Measurements from ENCODE around the gene PPA1. TPM values are rescaled to one million over a fixed set of nuclear protein-coding genes. Genes with fewer than 3 reads are reported as not detected.
"Not testable (repeated sequence)": the region's sequence is repeated elsewhere in the genome, so short reads cannot be mapped to it uniquely, and the experiment has no call there.

Gene PPA1
- total and polyA plus RNA-seq, 3 experiments from 2014 or later, result 122 to 368 (median 358) TPM

- H3K36me3 ChIP-seq (ENCODE audit: insufficient read depth, low read length); H3K4me3 ChIP-seq (ENCODE audit: low read length); H3K27me3 ChIP-seq (ENCODE audit: insufficient read depth, low read length, poor library complexity, severe bottlenecking); H3K4me3 Mint-ChIP-seq; H3K4me1 ChIP-seq (ENCODE audit: insufficient read depth, low read length); H3K27me3 Mint-ChIP-seq; H3K9me3 Mint-ChIP-seq; H3K9me3 ChIP-seq (ENCODE audit: low read length); DNase-seq; H3K27ac ChIP-seq (ENCODE audit: low read depth, low read length): not testable (repeated sequence)
- peaks cover 0 to 14% (median 0%) of the 10 kb centered on the region in 3 donors for H3K36me3 Mint-ChIP-seq
- POLR2A ChIA-PET, result interaction anchor here (0.6 kb wide), 1 partner anchor 1409 kb away, joined by 5 read pairs; no protein-coding TSS in a partner anchor
- H3K27ac Mint-ChIP-seq, result peak overlapping the region in 2 of 8 donors; percentile 52 to 76
- H3K4me1 Mint-ChIP-seq, result peaks cover 13 to 23% (median 22%) of the 10 kb centered on the region in 3 donors
- CTCF ChIA-PET, result interaction anchor here (1.1 to 15.7 kb wide), 7 partner anchors 9 to 146 kb away, joined by 3 to 304 read pairs (median 8); partner anchors contain the start of gene PPA1
Observed at GRCh38 chr10:70222811-70223447, 10.3 kb downstream of the PPA1 start.

- Mint-ChIP-seq H3K9me3 (no peaks in the 10 kb centered on the region), H3K36me3 (peaks cover 0 to 14% (median 0%) of the 10 kb centered on the region in 3 donors), H3K27me3 (no peaks in the 10 kb centered on the region), H3K4me3 (no peak overlapping the region), H3K27ac (no peak overlapping the region), H3K4me1 (peaks cover 13 to 22% (median 18%) of the 10 kb centered on the region in 3 donors)
- H3K27me3 ChIP-seq (ENCODE audit: insufficient read depth, low read length, poor library complexity, severe bottlenecking), result no peaks in the 10 kb centered on the region
- CTCF ChIA-PET, result interaction anchor here (0.9 to 15.7 kb wide), 16 partner anchors 10 to 182 kb away, joined by 3 to 304 read pairs (median 6); partner anchors contain the start of genes EIF4EBP2 and PPA1
- POLR2A ChIA-PET, result interaction anchor here (0.6 kb wide), 1 partner anchor 1408 kb away, joined by 5 read pairs; no protein-coding TSS in a partner anchor
- H3K9me3 ChIP-seq (ENCODE audit: low read length), result no peaks in the 10 kb centered on the region
- H3K4me3 ChIP-seq (ENCODE audit: low read length), result no peak overlapping the region
- H3K4me1 ChIP-seq (ENCODE audit: insufficient read depth, low read length), result peaks cover 4% of the 10 kb centered on the region
- no peak for DNase-seq
- H3K36me3 ChIP-seq (ENCODE audit: insufficient read depth, low read length), result no peaks in the 10 kb centered on the region
- H3K27ac ChIP-seq (ENCODE audit: low read depth, low read length), result no peak overlapping the region
Observed at GRCh38 chr10:70222340-70222794, 10.9 kb downstream of the PPA1 start.

GRCh38 chr10:70221030-70221429, 12.2 kb downstream of the PPA1 start:
- peaks cover 0 to 14% (median 0%) of the 10 kb centered on the region in 3 donors for H3K36me3 Mint-ChIP-seq
- peak overlapping the region in 6 of 8 donors; percentile 13 to 81 (median 69) for H3K27ac Mint-ChIP-seq
- ChIA-PET CTCF (interaction anchor here (0.9 to 15.7 kb wide), 18 partner anchors 11 to 183 kb away, joined by 3 to 304 read pairs (median 4); partner anchors contain the start of genes EIF4EBP2, PPA1 and TYSND1), POLR2A (interaction anchor here (0.6 to 1.0 kb wide), 2 partner anchors 143 to 603 kb away, joined by 3 to 15 read pairs; no protein-coding TSS in a partner anchor)
- Histone ChIP-seq H3K27ac (ENCODE audit: low read depth, low read length) (no peak overlapping the region), H3K4me1 (ENCODE audit: insufficient read depth, low read length) (peaks cover 4% of the 10 kb centered on the region), H3K36me3 (ENCODE audit: insufficient read depth, low read length) (no peaks in the 10 kb centered on the region), H3K4me3 (ENCODE audit: low read length) (no peak overlapping the region), H3K9me3 (ENCODE audit: low read length) (no peaks in the 10 kb centered on the region), H3K27me3 (ENCODE audit: insufficient read depth, low read length, poor library complexity, severe bottlenecking) (no peaks in the 10 kb centered on the region)
- H3K4me1 Mint-ChIP-seq, result peaks cover 13 to 18% (median 18%) of the 10 kb centered on the region in 3 donors
- no peak for DNase-seq
- H3K27me3 Mint-ChIP-seq, result no peaks in the 10 kb centered on the region
- H3K9me3 Mint-ChIP-seq, result no peaks in the 10 kb centered on the region
- H3K4me3 Mint-ChIP-seq, result peak overlapping the region in 1 of 7 donors; percentile 64

DNA sequence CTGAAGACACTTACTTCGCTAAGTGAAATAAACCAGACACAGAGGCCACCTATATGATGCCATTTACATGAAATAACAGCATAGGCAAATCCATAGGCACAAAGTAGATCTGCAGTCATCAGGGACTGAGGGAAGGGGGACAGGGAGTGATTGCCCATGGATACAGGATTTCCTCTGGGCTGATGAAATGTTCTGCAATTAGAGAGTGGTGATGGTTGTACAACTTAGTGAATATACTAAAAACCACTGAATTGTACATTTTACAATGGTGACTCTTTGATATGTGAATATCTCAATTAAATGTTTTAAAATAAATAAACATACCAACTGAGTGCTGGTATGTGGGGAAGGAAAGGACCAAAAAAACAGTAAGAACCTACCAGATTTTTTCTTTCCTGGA, 20.4 kb downstream of the PPA1 start:
- ChIA-PET CTCF (no interaction called here), POLR2A (no interaction called here)
- H3K27me3 Mint-ChIP-seq, result no peaks in the 10 kb centered on the region
- Histone ChIP-seq H3K4me3 (ENCODE audit: low read length) (no peak overlapping the region), H3K4me1 (ENCODE audit: insufficient read depth, low read length) (no peaks in the 10 kb centered on the region), H3K36me3 (ENCODE audit: insufficient read depth, low read length) (peaks cover 7% of the 10 kb centered on the region), H3K27me3 (ENCODE audit: insufficient read depth, low read length, poor library complexity, severe bottlenecking) (no peaks in the 10 kb centered on the region), H3K27ac (ENCODE audit: low read depth, low read length) (no peak overlapping the region), H3K9me3 (ENCODE audit: low read length) (no peaks in the 10 kb centered on the region)
- DNase-seq, result no peak
- H3K4me1 Mint-ChIP-seq, result no peaks in the 10 kb centered on the region
- peak overlapping the region in 1 of 8 donors; percentile 57 for H3K27ac Mint-ChIP-seq
- no peak overlapping the region for H3K4me3 Mint-ChIP-seq
- H3K36me3 Mint-ChIP-seq, result peaks cover 0 to 66% (median 7%) of the 10 kb centered on the region in 3 donors
- no peaks in the 10 kb centered on the region for H3K9me3 Mint-ChIP-seq

GRCh38 chr10:70212277-70212676, 21.0 kb downstream of the PPA1 start:
- no peak for DNase-seq
- Mint-ChIP-seq H3K4me3 (no peak overlapping the region), H3K4me1 (no peaks in the 10 kb centered on the region), H3K9me3 (no peaks in the 10 kb centered on the region), H3K27me3 (no peaks in the 10 kb centered on the region), H3K27ac (peak overlapping the region in 1 of 8 donors; percentile 57), H3K36me3 (peaks cover 0 to 67% (median 7%) of the 10 kb centered on the region in 3 donors)
- H3K27me3 ChIP-seq (ENCODE audit: insufficient read depth, low read length, poor library complexity, severe bottlenecking), result no peaks in the 10 kb centered on the region
- H3K9me3 ChIP-seq (ENCODE audit: low read length), result no peaks in the 10 kb centered on the region
- CTCF ChIA-PET, result no interaction called here
- no peak overlapping the region for H3K4me3 ChIP-seq (ENCODE audit: low read length)
- H3K27ac ChIP-seq (ENCODE audit: low read depth, low read length), result no peak overlapping the region
- no peaks in the 10 kb centered on the region for H3K4me1 ChIP-seq (ENCODE audit: insufficient read depth, low read length)
- POLR2A ChIA-PET, result no interaction called here
- H3K36me3 ChIP-seq (ENCODE audit: insufficient read depth, low read length), result peaks cover 7% of the 10 kb centered on the region

DNA sequence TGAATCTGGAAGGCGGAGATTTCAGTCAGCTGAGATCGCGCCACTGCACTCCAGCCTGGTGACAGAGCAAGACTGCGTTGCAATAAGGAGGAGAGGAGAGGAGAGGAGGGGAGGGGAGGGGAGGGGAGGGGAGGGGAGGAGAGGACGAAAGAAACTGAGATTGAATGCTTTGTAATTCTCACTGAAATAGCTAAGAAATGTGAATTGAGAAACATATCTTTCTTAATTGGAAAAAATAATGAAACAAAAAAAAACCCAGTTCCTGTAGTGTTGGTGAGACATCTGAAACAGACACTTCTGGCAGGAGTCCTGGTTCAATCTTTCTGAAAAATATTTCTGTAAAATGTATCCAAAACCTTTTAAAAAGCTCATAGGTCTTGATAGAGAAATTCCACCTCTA, 26.5 kb downstream of the PPA1 start:
- no peak overlapping the region for H3K4me3 Mint-ChIP-seq
- Histone ChIP-seq H3K27ac (ENCODE audit: low read depth, low read length) (no peak overlapping the region), H3K36me3 (ENCODE audit: insufficient read depth, low read length) (peaks cover 15% of the 10 kb centered on the region), H3K9me3 (ENCODE audit: low read length) (no peaks in the 10 kb centered on the region), H3K4me1 (ENCODE audit: insufficient read depth, low read length) (no peaks in the 10 kb centered on the region), H3K4me3 (ENCODE audit: low read length) (no peak overlapping the region), H3K27me3 (ENCODE audit: insufficient read depth, low read length, poor library complexity, severe bottlenecking) (no peaks in the 10 kb centered on the region)
- H3K27me3 Mint-ChIP-seq, result no peaks in the 10 kb centered on the region
- H3K36me3 Mint-ChIP-seq, result peaks cover 4 to 64% (median 11%) of the 10 kb centered on the region in 3 donors
- CTCF ChIA-PET, result interaction anchor here (1.3 to 1.5 kb wide), 2 partner anchors 60 to 158 kb away, joined by 3 to 4 read pairs; partner anchors contain the start of gene TYSND1
- peak overlapping the region in 1 of 8 donors; percentile 73 for H3K27ac Mint-ChIP-seq
- DNase-seq, result no peak
- POLR2A ChIA-PET, result no interaction called here
- H3K9me3 Mint-ChIP-seq, result no peaks in the 10 kb centered on the region
- H3K4me1 Mint-ChIP-seq, result no peaks in the 10 kb centered on the region

- Histone ChIP-seq H3K4me1 (ENCODE audit: insufficient read depth, low read length) (peaks cover 11% of the 10 kb centered on the region), H3K27ac (ENCODE audit: low read depth, low read length) (no peak overlapping the region), H3K9me3 (ENCODE audit: low read length) (no peaks in the 10 kb centered on the region), H3K36me3 (ENCODE audit: insufficient read depth, low read length) (peaks cover 8% of the 10 kb centered on the region), H3K27me3 (ENCODE audit: insufficient read depth, low read length, poor library complexity, severe bottlenecking) (no peaks in the 10 kb centered on the region), H3K4me3 (ENCODE audit: low read length) (no peak overlapping the region)
- no peak for DNase-seq
- Mint-ChIP-seq H3K27me3 (no peaks in the 10 kb centered on the region), H3K9me3 (no peaks in the 10 kb centered on the region), H3K36me3 (peaks cover 4 to 45% (median 8%) of the 10 kb centered on the region in 3 donors), H3K4me3 (no peak overlapping the region), H3K4me1 (peaks cover 29 to 36% (median 30%) of the 10 kb centered on the region in 3 donors), H3K27ac (no peak overlapping the region)
- POLR2A ChIA-PET, result no interaction called here
- CTCF ChIA-PET, result interaction anchor here (1.1 kb wide), 2 partner anchors 9 to 163 kb away, joined by 3 read pairs; no protein-coding TSS in a partner anchor
Observed at GRCh38 chr10:70201105-70201504, 32.1 kb downstream of the PPA1 start.
